ENCODE measurements around the gene ALDH1L1.

The ALDH1L1 gene

GRCh38 chr3:126146034-126146433 is 34.4 kb downstream of the ALDH1L1 start:
- H3K4me3 ChIP-seq (ENCODE audit: low read length): no peak overlapping the region
- DNase-seq (ENCODE audit: low read depth, low spot score): no peak

GRCh38 chr3:126142652-126143051 is 37.7 kb downstream of the ALDH1L1 start:
- H3K4me3 ChIP-seq (ENCODE audit: low read length): no peak overlapping the region
- no peak for DNase-seq (ENCODE audit: low read depth, low spot score)

GRCh38 chr3:126137490-126138130 is 42.8 kb downstream of the ALDH1L1 start:
- DNase-seq (ENCODE audit: low read depth, low spot score): no peak
- H3K4me3 ChIP-seq (ENCODE audit: low read length): no peak overlapping the region

GRCh38 chr3:126136428-126137220 is 43.8 kb downstream of the ALDH1L1 start:
- H3K4me3 ChIP-seq (ENCODE audit: low read length): no peak overlapping the region
- DNase-seq (ENCODE audit: low read depth, low spot score): no peak

GRCh38 chr3:126135406-126136076 is 44.8 kb downstream of the ALDH1L1 start:
- no peak overlapping the region for H3K4me3 ChIP-seq (ENCODE audit: low read length)
- DNase-seq (ENCODE audit: low read depth, low spot score): no peak

- H3K4me3 ChIP-seq (ENCODE audit: low read length): no peak overlapping the region
These were observed 45.3 kb downstream of the ALDH1L1 start for GRCh38 chr3:126135071-126135405.

GRCh38 chr3:126134219-126134975 is 46.0 kb downstream of the ALDH1L1 start:
- peak; percentile 34 for DNase-seq (ENCODE audit: low read depth, low spot score)
- no peak overlapping the region for H3K4me3 ChIP-seq (ENCODE audit: low read length)

More at GRCh38 chr3:126135071-126135405, 45.3 kb downstream of the ALDH1L1 start:
- DNase-seq (ENCODE audit: low read depth, low spot score): no peak

GRCh38 chr3:126133606-126134005 is 46.8 kb downstream of the ALDH1L1 start:
- DNase-seq (ENCODE audit: low read depth, low spot score): no peak
- no peak overlapping the region for H3K4me3 ChIP-seq (ENCODE audit: low read length)

GRCh38 chr3:126132751-126133511 is 47.5 kb downstream of the ALDH1L1 start:
- DNase-seq (ENCODE audit: low read depth, low spot score): peak; percentile 17
- H3K4me3 ChIP-seq (ENCODE audit: low read length): no peak overlapping the region

GRCh38 chr3:126131881-126132750 is 48.3 kb downstream of the ALDH1L1 start:
- H3K4me3 ChIP-seq (ENCODE audit: low read length): no peak overlapping the region
- no peak for DNase-seq (ENCODE audit: low read depth, low spot score)

- DNase-seq (ENCODE audit: low read depth, low spot score): no peak
- H3K4me3 ChIP-seq (ENCODE audit: low read length): no peak overlapping the region
These were observed 49.2 kb downstream of the ALDH1L1 start for GRCh38 chr3:126130981-126131745.

- DNase-seq (ENCODE audit: low read depth, low spot score): no peak
- no peak overlapping the region for H3K4me3 ChIP-seq (ENCODE audit: low read length)
These were observed 50.1 kb downstream of the ALDH1L1 start for GRCh38 chr3:126130081-126130855.

GRCh38 chr3:126129398-126129891 is 50.9 kb downstream of the ALDH1L1 start:
- H3K4me3 ChIP-seq (ENCODE audit: low read length): no peak overlapping the region

GRCh38 chr3:126128504-126129397 is 51.6 kb downstream of the ALDH1L1 start:
- no peak for DNase-seq (ENCODE audit: low read depth, low spot score)

More at GRCh38 chr3:126129398-126129891, 50.9 kb downstream of the ALDH1L1 start:
- DNase-seq (ENCODE audit: low read depth, low spot score): no peak

GRCh38 chr3:126127904-126128303 is 52.5 kb downstream of the ALDH1L1 start:
- no peak overlapping the region for H3K4me3 ChIP-seq (ENCODE audit: low read length)
- no peak for DNase-seq (ENCODE audit: low read depth, low spot score)

More at GRCh38 chr3:126128504-126129397, 51.6 kb downstream of the ALDH1L1 start:
- no peak overlapping the region for H3K4me3 ChIP-seq (ENCODE audit: low read length)

Data from Jurkat, Clone E6-1 (cell line).